IPS-11a (cell line): ENCODE data around the gene HPS5.

Source experiments
- H3K4me3 ChIP-seq: one replicate; pipeline ENCODE4 v1.5.1; 2013; ENCODE audit warnings: low read depth, low read length, control low read depth

Gene HPS5

DNA sequence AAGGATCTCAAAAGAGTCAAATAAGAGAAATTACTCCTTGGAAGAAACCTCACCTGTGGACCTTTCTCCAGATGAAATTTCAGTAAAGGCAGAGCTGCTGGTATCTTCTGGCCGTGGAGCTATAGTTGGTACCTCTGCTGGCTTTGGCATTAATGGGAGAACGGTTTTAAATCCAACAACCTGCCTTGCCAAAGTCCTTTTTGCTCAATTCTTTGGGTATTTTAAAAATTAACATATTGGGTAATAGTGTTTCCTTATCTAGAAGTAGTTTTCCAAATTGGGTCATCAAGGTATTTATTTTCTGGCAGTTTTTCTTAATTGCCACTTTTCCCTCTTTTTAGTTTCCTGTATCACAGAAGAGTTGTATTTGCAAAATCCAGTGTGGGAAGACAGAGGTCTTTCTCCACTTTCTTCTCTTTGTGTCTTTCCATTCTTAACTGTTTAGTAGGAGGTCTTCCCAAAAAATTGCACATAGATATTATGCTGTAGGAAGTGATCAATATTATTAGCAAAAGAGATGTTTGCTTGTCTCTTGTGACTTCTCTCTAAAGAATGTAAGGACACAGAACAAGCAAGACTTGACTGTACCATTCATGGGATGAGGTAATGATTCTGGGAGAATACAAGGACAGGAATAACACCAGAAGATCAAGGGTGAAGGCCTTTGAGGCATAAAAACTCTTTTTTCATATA, 85.1 kb downstream of the HPS5 start, which contains the start of gene SAA4:
Gene SAA4, minus strand, starts transcription at position 139 of the 693 bp plus-strand sequence. CDS start 876 bp downstream, outside the sequence.
- H3K4me3 ChIP-seq = no peak within 1 kb of the TSS

DNA sequence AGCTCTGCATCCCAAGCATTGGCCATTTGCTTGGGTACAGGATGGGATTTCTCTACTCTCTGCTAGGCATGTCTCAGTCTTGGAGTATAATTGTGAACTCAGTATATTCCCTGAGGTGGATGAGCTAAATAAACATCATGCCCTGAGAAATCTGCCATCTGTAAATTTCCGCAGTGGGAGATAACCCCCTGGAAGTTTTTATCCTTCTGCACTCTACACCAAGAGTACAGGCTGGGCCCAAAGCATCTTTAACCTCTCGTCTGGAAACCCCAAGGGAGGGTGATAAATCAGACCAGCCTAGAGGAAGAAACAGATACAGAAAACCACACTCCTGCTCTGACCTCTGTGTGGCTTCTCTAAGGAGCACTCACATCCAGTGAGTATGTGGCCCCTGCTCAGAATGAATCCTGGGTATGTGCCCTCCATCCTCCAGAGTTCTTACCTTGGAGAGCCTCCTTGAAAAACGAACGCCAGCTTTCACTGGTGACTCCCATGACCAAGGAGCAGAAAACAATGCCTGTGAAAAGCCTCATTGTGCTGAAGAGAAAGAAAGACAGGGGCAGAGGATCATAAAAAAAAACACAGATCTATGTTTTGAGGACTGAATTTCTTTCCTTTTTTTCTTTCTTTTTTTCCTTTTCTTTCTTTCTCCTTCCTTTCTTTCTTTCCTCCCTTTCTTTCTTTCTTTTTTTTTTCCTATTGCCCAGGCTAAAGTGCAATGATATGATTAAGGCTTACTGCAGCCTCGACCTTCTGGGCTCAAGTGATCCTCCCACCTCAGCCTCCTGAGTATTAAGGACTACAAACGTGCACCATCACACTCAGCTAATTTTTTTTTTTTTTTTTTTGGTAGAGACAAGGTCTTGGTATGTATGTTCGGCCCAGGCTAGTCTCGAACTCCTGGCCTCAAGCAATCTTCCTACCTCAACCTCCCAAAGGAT, 86.3 kb downstream of the HPS5 start:
- H3K4me3 ChIP-seq = no peak overlapping the region

DNA sequence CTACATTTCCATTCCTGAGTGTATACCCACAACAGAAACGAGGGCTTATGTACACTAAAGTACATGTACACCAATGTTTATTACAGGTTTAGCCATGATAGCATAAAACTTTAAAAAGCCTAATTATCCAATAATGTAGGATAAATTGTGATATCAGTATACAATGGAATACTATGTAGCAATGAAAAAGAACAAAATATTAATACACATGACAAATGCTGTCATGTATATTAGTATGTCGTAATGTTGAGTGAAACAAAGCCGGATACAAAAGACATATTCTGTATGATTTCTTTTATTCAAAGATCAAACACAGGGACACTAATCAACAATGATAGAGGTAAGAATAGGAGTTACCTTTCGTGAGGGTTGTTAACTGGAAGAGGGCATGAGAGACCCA, 88.0 kb downstream of the HPS5 start:
- no peak overlapping the region for H3K4me3 ChIP-seq

DNA sequence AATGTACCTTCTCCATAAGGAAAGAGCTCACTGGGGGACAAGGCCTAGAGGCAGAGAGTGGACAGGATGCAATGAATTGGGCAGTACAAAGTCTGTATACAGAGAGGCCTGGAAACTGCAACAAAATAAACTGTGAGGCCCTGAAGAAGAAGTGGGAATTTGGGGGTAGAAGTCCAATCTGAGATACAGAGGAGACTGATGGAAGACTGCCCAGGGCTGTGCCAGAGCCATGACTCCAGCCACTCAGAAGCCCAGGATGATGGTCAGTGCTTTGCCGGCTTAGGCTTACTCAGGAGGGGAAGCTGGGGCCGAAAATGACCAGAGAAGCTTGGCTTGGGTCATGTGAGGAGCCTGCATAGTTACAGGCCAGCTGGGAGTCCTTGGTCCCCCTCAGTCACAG, 91.1 kb downstream of the HPS5 start:
- no peak overlapping the region for H3K4me3 ChIP-seq

DNA sequence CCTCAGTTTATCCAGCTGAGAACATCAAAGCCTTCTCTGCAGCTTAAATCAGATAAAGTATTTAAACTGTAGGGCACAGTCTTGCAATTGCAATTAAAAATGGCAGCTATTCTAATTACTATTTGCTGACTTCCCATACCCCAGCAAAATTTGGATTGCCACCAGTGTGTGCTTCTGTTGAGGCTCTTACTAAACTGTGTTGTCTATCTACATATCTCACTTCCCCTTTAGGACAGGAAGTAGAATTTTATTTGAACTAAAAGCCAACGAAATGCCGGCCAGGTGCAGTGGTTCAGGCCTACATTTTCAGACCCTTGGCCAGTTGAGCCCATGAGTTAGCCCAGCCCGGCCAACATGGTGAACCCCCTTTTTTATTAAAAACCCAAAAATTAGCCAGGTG, 92.4 kb downstream of the HPS5 start:
- no peak overlapping the region for H3K4me3 ChIP-seq
